LoVo (cell line): ENCODE results near the gene PDE6A.
A peak's percentile ranks its signal among the peaks of the same experiment; 100 is the strongest.
"Not testable (repeated sequence)": the region's sequence is repeated elsewhere in the genome, so short reads cannot be mapped to it uniquely, and the experiment has no call there.

Source experiments
- DNase-seq: peaks from one replicate; pipeline ENCODE4 v3.0.0-alpha.2; 2016; ENCODE audit warnings: low spot score

Gene PDE6A

GRCh38 chr5:149863830-149864229, 80.8 kb downstream of the PDE6A start:
- no peak for DNase-seq

GRCh38 chr5:149863176-149863575, 81.4 kb downstream of the PDE6A start:
- DNase-seq: no peak

- no peak for DNase-seq
Observed at GRCh38 chr5:149860801-149861322, 83.7 kb downstream of the PDE6A start.

GRCh38 chr5:149859746-149860145, 84.8 kb downstream of the PDE6A start:
- DNase-seq: no peak

- not testable (repeated sequence) for DNase-seq
Observed at GRCh38 chr5:149858481-149858880, 86.1 kb downstream of the PDE6A start.

- peak; percentile 45 for DNase-seq
Observed at GRCh38 chr5:149857499-149857898, 87.1 kb downstream of the PDE6A start.

GRCh38 chr5:149855366-149855765, 89.2 kb downstream of the PDE6A start:
- no peak for DNase-seq

GRCh38 chr5:149854866-149855265, 89.7 kb downstream of the PDE6A start:
- no peak for DNase-seq

- no peak for DNase-seq
Observed at GRCh38 chr5:149853701-149854100, 90.9 kb downstream of the PDE6A start.

- DNase-seq: no peak
Observed at GRCh38 chr5:149853331-149853648, 91.3 kb downstream of the PDE6A start.

- DNase-seq: peak; percentile 59
Observed at GRCh38 chr5:149852641-149853330, 91.8 kb downstream of the PDE6A start.

GRCh38 chr5:149851211-149851610, 93.4 kb downstream of the PDE6A start:
- no peak for DNase-seq

- DNase-seq: no peak
Observed at GRCh38 chr5:149849966-149850910, 94.4 kb downstream of the PDE6A start.

- DNase-seq: no peak
Observed at GRCh38 chr5:149849280-149849965, 95.2 kb downstream of the PDE6A start.

GRCh38 chr5:149847611-149848010, 97.0 kb downstream of the PDE6A start:
- no peak for DNase-seq

- no peak for DNase-seq
Observed at GRCh38 chr5:149846021-149846420, 98.6 kb downstream of the PDE6A start.

GRCh38 chr5:149845601-149846000, 99.0 kb downstream of the PDE6A start:
- DNase-seq: no peak

GRCh38 chr5:149841851-149842793, 102.5 kb downstream of the PDE6A start:
- no peak for DNase-seq

GRCh38 chr5:149840226-149840825, 104.3 kb downstream of the PDE6A start:
- DNase-seq: no peak

- no peak for DNase-seq
Observed at GRCh38 chr5:149839761-149840160, 104.8 kb downstream of the PDE6A start.
